Neural cell (in vitro differentiated cells): Measurements from ENCODE around the gene PRTN3.

Source experiments
- CTCF ChIP-seq: fragments of 450-650 bp; IDR thresholded peaks from 2 replicates; pipeline ENCODE4 v1.5.1; 2014; ENCODE audit warnings: antibody characterized with exemption, mild to moderate bottlenecking, moderate library complexity; ENCODE audit not compliant: poor library complexity, severe bottlenecking
- TAF1 ChIP-seq: IDR thresholded peaks from 2 replicates; pipeline ENCODE4 v1.6.1; 2012; ENCODE audit warnings: low read depth

- no peak for TF ChIP-seq CTCF
- TF ChIP-seq TAF1 = no peak
Observed at GRCh38 chr19:889662-890295, 49.0 kb downstream of the PRTN3 start.
